GM21529 (cell line): Measurements from ENCODE around the gene LRRC43.
"Not testable (repeated sequence)": the region's sequence is repeated elsewhere in the genome, so short reads cannot be mapped to it uniquely, and the experiment has no call there.

Experiments
- ATAC-seq: cut with Tn5 transposase; IDR thresholded peaks from one replicate; pipeline ENCODE4 v1.9.1; 2021; ENCODE audit not compliant: unreplicated experiment

The LRRC43 gene

DNA sequence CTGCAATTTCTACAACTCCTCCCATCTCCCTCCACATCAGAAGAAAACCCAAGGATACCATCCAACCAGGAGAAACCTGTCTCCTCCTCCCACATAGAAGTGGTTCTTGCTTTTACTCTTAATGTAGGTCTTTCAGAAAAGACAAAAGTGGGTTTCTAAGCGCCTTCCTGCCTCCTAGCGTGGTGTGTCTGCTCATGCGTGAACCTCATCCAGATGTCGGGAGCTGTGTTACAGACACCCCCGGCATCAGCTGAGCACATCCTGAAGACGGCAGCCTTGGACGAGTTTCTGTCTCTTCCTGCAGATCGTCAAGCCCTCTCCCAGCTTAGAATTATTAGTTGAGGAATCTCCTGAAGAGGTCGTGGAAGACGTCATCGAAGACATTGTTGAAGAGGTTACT is 9.5 kb downstream of the LRRC43 start:
- ATAC-seq, result no peak

DNA sequence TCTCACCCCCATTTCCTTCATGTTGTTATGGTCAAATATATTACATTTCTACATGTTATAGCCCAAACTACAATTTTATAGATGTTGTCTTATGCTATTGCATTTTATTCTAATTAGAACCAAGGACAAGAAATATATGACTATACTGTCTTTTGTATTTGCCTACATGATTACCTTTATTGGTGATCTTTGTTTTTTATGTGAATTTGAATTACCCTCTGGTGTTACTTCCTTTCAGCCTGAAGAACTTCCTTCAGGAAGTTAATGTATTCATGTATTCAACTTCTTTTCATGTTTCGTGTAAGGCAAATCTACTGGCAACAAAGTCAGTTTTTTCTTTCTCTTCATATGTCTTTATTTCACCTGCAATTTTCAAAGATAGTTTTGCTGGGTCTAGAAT is 11.9 kb downstream of the LRRC43 start:
- ATAC-seq, result no peak

DNA sequence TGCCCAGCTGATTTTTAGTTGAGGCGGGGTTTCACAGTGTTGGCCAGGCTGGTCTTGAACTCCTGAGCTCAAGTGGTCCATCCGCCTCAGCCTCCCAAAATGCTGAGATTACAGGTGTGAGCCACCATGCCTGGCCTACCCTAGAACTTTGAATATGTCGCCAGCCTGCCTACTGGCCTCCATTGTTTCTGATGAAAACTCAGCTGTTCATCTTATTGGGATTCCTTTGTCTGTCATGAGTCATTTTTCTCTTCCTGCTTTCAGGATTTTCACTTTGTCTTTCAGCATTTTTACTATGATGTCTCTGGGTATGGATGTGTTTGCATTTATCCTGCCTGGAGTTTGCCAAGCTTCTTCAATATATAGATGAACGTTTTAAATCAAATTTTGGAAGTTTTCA is 12.5 kb downstream of the LRRC43 start:
- ATAC-seq, result no peak

DNA sequence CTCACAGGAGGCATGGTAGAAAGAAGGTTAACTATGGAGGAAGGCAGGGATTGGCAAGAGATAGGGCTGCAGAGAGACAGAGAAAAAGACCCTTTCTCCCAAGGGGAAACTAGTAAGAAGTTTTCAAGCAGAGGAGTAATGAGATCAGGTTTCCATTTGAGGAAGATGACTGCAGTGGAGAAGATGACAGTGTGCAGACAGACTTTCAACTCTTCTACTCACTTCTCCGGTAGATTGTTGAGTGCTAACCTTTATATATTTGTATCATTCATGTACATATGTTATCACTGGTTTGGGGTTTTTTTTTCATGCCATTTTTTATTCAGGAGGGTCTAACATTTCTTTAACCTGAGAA is 14.7 kb downstream of the LRRC43 start:
- no peak for ATAC-seq

- no peak for ATAC-seq
Observed at GRCh38 chr12:122199484-122200355, 16.8 kb downstream of the LRRC43 start.

DNA sequence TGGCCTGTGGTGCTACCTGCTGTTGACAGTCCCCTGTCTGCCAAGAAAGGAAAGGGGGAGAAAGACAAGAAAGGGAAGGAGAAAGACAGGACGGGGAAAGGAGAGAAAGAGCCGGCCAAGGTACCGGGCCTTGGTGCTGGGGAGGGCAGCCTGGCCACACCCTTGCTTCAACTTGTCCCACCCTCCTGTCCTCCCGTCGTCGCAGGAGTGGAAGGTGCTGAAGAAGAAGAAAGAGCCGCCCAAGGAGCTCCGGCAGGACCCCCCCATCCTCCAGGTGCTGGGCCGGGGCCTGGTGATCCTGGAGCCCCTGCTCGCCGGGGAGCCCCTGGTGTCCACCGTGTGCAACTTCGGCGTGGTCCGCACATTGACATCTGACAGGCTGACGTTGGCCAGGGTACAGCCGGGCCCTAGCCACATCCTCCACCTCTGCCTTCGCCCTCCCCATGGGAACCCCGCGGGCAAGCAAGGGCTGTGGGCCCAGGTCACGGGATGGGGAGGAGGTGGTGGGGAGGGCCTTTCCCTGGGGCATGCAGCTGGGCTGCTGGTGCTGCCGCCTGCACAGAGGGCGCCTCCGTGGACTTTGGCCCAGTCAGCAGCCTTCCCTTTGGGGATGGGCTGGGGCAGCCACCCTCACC is 17.7 kb downstream of the LRRC43 start:
- no peak for ATAC-seq

- no peak for ATAC-seq
Observed at GRCh38 chr12:122201381-122201780, 18.5 kb downstream of the LRRC43 start.

GRCh38 chr12:122202017-122202416 is 19.1 kb downstream of the LRRC43 start:
- no peak for ATAC-seq

DNA sequence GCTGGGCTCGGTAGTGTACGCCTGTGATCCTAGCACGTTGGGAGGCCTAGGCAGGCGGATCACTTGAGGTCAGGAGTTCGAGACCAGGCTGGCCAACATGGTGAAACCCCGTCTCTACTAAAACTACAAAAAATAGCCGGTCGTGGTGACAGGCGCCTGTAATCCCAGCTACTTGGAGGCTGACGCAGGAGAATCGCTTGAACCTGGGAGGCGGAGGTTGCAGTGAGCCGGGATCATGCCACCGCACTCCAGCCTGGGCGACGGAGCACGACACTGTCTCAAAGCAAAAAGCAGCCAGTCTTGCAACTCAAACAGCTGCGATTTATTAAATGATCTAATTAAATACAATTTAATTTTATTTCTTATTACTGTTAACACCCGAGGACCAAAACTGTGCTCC is 19.9 kb downstream of the LRRC43 start:
- not testable (repeated sequence) for ATAC-seq

DNA sequence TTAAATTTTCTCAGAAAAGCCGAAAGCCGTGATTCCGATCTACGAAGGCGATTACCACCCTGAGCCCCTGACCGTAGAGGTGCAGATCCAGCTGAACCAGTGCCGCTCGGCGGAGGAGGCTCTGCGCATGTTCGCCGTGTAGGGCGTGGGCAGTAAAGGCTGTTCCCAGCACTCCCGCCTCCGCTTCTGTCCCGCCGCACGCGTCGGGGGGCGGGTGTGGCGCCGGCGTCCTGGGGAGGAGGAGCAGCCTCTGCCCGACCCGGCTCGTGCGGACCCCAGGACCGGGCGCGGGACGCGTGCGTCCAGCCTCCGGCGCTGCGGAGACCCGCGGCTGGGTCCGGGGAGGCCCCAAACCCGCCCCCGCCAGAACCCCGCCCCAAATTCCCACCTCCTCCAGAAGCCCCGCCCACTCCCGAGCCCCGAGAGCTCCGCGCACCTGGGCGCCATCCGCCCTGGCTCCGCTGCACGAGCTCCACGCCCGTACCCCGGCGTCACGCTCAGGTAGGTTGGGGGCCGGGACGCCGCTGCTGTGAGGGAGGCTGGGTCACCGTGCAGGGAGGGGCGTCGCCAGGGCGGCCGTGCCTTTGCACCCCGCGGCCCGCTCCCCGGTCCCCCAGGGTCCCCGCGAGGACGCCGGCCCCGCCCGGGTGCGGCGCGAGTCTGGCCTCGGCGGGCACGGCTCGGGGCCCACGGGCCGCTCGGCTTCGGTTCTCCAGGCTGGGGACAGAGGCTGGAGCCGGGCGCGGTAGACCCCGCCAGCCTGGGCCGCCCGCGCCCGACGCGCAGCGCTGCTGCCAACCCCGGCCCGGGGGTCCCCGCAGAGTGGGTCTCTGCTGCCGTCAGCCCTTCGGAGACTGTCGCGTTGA is 20.6 kb downstream of the LRRC43 start, which contains the start of gene B3GNT4:
B3GNT4 (plus strand) TSS at position 409 of the 866 bp plus-strand sequence. CDS start 910 bp downstream, outside the sequence.
- ATAC-seq, result no peak

GRCh38 chr12:122204167-122205052 is 21.5 kb downstream of the LRRC43 start:
- no peak for ATAC-seq

GRCh38 chr12:122205053-122205925 is 22.4 kb downstream of the LRRC43 start:
- no peak for ATAC-seq

DNA sequence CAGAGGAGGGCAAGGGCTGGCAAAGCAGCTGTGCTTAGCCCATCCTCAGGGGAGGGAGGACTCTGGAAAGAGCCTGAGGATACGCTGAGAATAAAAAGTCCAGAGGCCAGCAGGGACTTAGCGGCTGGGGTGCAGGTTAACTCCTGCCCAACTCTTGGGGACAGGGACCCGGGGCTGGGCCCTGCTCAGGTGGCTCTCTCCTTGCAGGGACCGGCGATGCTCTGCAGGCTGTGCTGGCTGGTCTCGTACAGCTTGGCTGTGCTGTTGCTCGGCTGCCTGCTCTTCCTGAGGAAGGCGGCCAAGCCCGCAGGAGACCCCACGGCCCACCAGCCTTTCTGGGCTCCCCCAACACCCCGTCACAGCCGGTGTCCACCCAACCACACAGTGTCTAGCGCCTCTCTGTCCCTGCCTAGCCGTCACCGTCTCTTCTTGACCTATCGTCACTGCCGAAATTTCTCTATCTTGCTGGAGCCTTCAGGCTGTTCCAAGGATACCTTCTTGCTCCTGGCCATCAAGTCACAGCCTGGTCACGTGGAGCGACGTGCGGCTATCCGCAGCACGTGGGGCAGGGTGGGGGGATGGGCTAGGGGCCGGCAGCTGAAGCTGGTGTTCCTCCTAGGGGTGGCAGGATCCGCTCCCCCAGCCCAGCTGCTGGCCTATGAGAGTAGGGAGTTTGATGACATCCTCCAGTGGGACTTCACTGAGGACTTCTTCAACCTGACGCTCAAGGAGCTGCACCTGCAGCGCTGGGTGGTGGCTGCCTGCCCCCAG is 23.4 kb downstream of the LRRC43 start:
- no peak for ATAC-seq

GRCh38 chr12:122206976-122207375 is 24.1 kb downstream of the LRRC43 start:
- no peak for ATAC-seq

DNA sequence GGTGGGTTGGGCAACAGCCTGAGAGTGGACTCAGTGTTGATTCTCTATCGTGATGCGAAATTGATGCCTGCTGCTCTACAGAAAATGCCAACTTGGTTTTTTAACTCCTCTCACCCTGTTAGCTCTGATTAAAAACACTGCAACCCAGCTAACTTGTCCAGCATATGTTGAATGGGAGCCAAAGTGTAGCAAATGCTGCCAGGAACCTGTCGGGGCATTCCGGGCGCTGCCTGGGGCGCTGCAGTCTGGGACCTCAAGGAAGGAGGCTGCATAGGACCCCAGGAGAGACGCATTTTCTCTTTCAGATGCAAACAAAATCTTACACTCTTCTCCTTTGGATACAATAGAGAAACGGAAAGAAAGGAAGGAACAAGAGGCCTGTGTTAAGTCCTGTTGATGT is 24.5 kb downstream of the LRRC43 start:
- ATAC-seq, result no peak

GRCh38 chr12:122208073-122208820 is 25.3 kb downstream of the LRRC43 start:
- no peak for ATAC-seq

DNA sequence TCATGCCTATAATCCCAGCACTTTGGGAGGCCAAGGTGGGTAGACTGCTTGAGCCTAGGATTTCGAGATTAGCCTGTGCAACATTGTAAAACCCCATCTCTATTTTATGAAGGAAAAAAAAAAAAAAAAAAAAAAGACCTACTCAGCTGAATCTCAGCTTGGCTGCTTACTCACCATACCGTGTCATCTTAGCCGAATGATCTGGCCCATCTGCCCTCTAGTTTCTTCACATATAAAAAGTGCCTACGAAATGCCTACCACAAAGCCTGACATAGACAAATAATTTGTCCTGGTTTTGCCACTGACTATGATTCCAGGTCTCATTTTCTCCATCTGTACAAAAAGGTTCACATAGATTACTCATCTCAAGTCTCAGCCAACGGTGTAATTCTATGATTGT is 32.8 kb downstream of the LRRC43 start:
- ATAC-seq, result no peak

GRCh38 chr12:122216445-122216844 is 33.5 kb downstream of the LRRC43 start:
- ATAC-seq, result no peak
